ENCODE measurements around the gene GPBP1.
"Not testable (repeated sequence)": the region's sequence is repeated elsewhere in the genome, so short reads cannot be mapped to it uniquely, and the experiment has no call there.

Gene GPBP1

GRCh38 chr5:57307516-57307915, 133.7 kb downstream of the GPBP1 start:
- no peak overlapping the region for H2AFZ ChIP-seq (ENCODE audit: low read length)
- no peaks in the 10 kb centered on the region for H3K27me3 ChIP-seq (replicated peaks; ENCODE audit: insufficient read depth, low read length)
- H3K9ac ChIP-seq (ENCODE audit: low read length), result no peak overlapping the region
- no peak overlapping the region for H3K4me3 ChIP-seq (ENCODE audit: low read length)
- H3K4me1 ChIP-seq (ENCODE audit: low read length), result 0 out of 2 replicates have a peak, but pooled peaks cover under 1% of the 10 kb centered on the region
- no peaks in the 10 kb centered on the region for H3K9me2 ChIP-seq (replicated peaks; ENCODE audit: insufficient read depth, low read length)
- H3K9me3 ChIP-seq (replicated peaks; ENCODE audit: insufficient read depth, low read length), result no peaks in the 10 kb centered on the region
- no peaks in the 10 kb centered on the region for H3K36me3 ChIP-seq (replicated peaks; ENCODE audit: insufficient read depth, low read length)
- TF ChIP-seq EZH2phosphoT487 (IDR thresholded peaks at IDR 0.05; ENCODE audit: low read length) (no peak), EZH2 (optimal IDR thresholded peaks at IDR 0.05; ENCODE audit: low read depth, low read length) (no peak), CTCF (IDR thresholded peaks at IDR 0.05; ENCODE audit: low read length) (no peak)
- H4K20me1 ChIP-seq (ENCODE audit: insufficient read depth, low read length), result no peaks in the 10 kb centered on the region
- H3K27ac ChIP-seq (ENCODE audit: low read length), result no peak overlapping the region
- H3K4me2 ChIP-seq (ENCODE audit: low read depth, low read length), result no peak overlapping the region
- no peaks in the 10 kb centered on the region for H3K79me2 ChIP-seq (ENCODE audit: low read length)
- DNase-seq, result no peak
- H3F3A ChIP-seq (ENCODE audit: insufficient read depth, low read length), result no peaks in the 10 kb centered on the region

- H3K9me3 ChIP-seq (replicated peaks; ENCODE audit: insufficient read depth, low read length), result not testable (repeated sequence)
These were observed 135.2 kb downstream of the GPBP1 start for GRCh38 chr5:57309022-57309421.

GRCh38 chr5:57311251-57311650, 137.4 kb downstream of the GPBP1 start:
- no peak for DNase-seq

More at GRCh38 chr5:57309022-57309421, 135.2 kb downstream of the GPBP1 start:
- not testable (repeated sequence) for H3K4me2 ChIP-seq (ENCODE audit: low read depth, low read length); H3K9ac ChIP-seq (ENCODE audit: low read length); H2AFZ ChIP-seq (ENCODE audit: low read length); H3K27me3 ChIP-seq (replicated peaks; ENCODE audit: insufficient read depth, low read length); H3K79me2 ChIP-seq (ENCODE audit: low read length); H3K4me3 ChIP-seq (ENCODE audit: low read length); DNase-seq; H3K9me2 ChIP-seq (replicated peaks; ENCODE audit: insufficient read depth, low read length); H3K36me3 ChIP-seq (replicated peaks; ENCODE audit: insufficient read depth, low read length); H3F3A ChIP-seq (ENCODE audit: insufficient read depth, low read length); H3K27ac ChIP-seq (ENCODE audit: low read length); H3K4me1 ChIP-seq (ENCODE audit: low read length); H4K20me1 ChIP-seq (ENCODE audit: insufficient read depth, low read length)

More at GRCh38 chr5:57311251-57311650, 137.4 kb downstream of the GPBP1 start:
- H2AFZ ChIP-seq (ENCODE audit: low read length), result no peak overlapping the region
- TF ChIP-seq EZH2 (optimal IDR thresholded peaks at IDR 0.05; ENCODE audit: low read depth, low read length) (no peak), EZH2phosphoT487 (IDR thresholded peaks at IDR 0.05; ENCODE audit: low read length) (no peak), CTCF (IDR thresholded peaks at IDR 0.05; ENCODE audit: low read length) (no peak)
- no peaks in the 10 kb centered on the region for H3K27me3 ChIP-seq (replicated peaks; ENCODE audit: insufficient read depth, low read length)
- H3K4me2 ChIP-seq (ENCODE audit: low read depth, low read length), result no peak overlapping the region
- no peaks in the 10 kb centered on the region for H3K4me1 ChIP-seq (ENCODE audit: low read length)
- H3F3A ChIP-seq (ENCODE audit: insufficient read depth, low read length), result no peaks in the 10 kb centered on the region
- H3K79me2 ChIP-seq (ENCODE audit: low read length), result no peaks in the 10 kb centered on the region
- H3K27ac ChIP-seq (ENCODE audit: low read length), result no peak overlapping the region
- H3K9me2 ChIP-seq (replicated peaks; ENCODE audit: insufficient read depth, low read length), result no peaks in the 10 kb centered on the region
- no peaks in the 10 kb centered on the region for H3K9me3 ChIP-seq (replicated peaks; ENCODE audit: insufficient read depth, low read length)
- H3K9ac ChIP-seq (ENCODE audit: low read length), result no peak overlapping the region
- no peaks in the 10 kb centered on the region for H4K20me1 ChIP-seq (ENCODE audit: insufficient read depth, low read length)
- no peak overlapping the region for H3K4me3 ChIP-seq (ENCODE audit: low read length)
- H3K36me3 ChIP-seq (replicated peaks; ENCODE audit: insufficient read depth, low read length), result no peaks in the 10 kb centered on the region
